Upper lobe of left lung (tissue), 6 donors: ENCODE measurements around the gene RIC8B. TPM values are rescaled to one million over a fixed set of nuclear protein-coding genes. Genes with fewer than 3 reads are reported as not detected.

Source experiments
- ATAC-seq, 2 donors: fragments of 200-7000 bp; cut with Tn5 transposase; one replicate each; pipeline ENCODE4 v1.9.1; 2022; ENCODE audit warnings: mild to moderate bottlenecking in 2 of 2, moderate library complexity in 2 of 2; ENCODE audit not compliant: low FRiP score in 2 of 2
- DNase-seq, 2 donors: peaks; one replicate each; pipeline ENCODE4 v3.0.0-alpha.2; 2019 to 2020
- H3K27ac ChIP-seq, 4 donors: fragments of 200-600 bp; sonication (generic); one replicate each; pipeline ENCODE4 v1.5.1; 2016 to 2019
- H3K27me3 ChIP-seq, 4 donors: fragments of 200-600 bp; sonication (generic); one replicate each; pipeline ENCODE4 v1.5.1; 2017 to 2019
- H3K36me3 ChIP-seq, 4 donors: fragments of 200-600 bp; sonication (generic); one replicate each; pipeline ENCODE4 v1.5.1; 2016 to 2019
- H3K4me1 ChIP-seq, 4 donors: fragments of 200-600 bp; sonication (generic); one replicate each; pipeline ENCODE4 v1.5.1; 2018 to 2019
- H3K4me3 ChIP-seq, 4 donors: fragments of 200-600 bp; sonication (generic); one replicate each; pipeline ENCODE4 v1.5.1; 2017 to 2019; ENCODE audit warnings: mild to moderate bottlenecking in 2 of 4, moderate library complexity in 1 of 4
- H3K9me3 ChIP-seq, 4 donors: fragments of 200-600 bp; sonication (generic); one replicate each; pipeline ENCODE4 v1.5.1; 2018 to 2019
- EP300 ChIP-seq, 4 donors: sonication (generic); formaldehyde crosslinking; IDR thresholded peaks; one replicate each; pipeline ENCODE4 v1.5.1; 2017; ENCODE audit warnings: antibody characterized with exemption in 4 of 4, control low read depth in 2 of 4
- POLR2A ChIP-seq, 4 donors: fragments of 450-650 bp; IDR thresholded peaks; one replicate each; pipeline ENCODE4 v1.5.1; 2016 to 2017; ENCODE audit warnings: antibody characterized with exemption in 4 of 4, mild to moderate bottlenecking in 2 of 4
- POLR2AphosphoS5 ChIP-seq, 2 donors: sonication (generic); formaldehyde crosslinking; IDR thresholded peaks; one replicate each; pipeline ENCODE4 v1.5.1; 2017; ENCODE audit warnings: antibody characterized with exemption in 2 of 2
- whole genome bisulfite sequencing, 2 donors: methylation state at CpG; one replicate each; pipeline ENCODE4 v1.1.5; 2017 to 2018; 5-methylcytosine and 5-hydroxymethylcytosine counted together
- total RNA-seq, 6 donors: library from RNA; depleted of rRNA in 4 of 6; stranded (reverse); fragments of >200 nt in 4 of 6; gene quantifications; one replicate each; pipeline versions ENCODE4 v1.1.0 to v1.2.1, GENCODE V29; 2016 to 2021
- TF ChIP-seq, protein P1 (sequence below), 6 experiments: fragments of 450-650 bp in 4 of 6; fragments of 200-600 bp in 2 of 6; sonication (generic) in 2 of 6; IDR thresholded peaks; one replicate each; pipeline ENCODE4 v1.5.1; 2016 to 2019; ENCODE audit warnings: antibody characterized with exemption in 6 of 6
- donor health status: DM: no; HTN: no; CAD: no; lungs with moderate emphysema.
- donor health status: DM: no; HTN: yes; CAD: no; lungs with severe emphysema.

Gene RIC8B
- total RNA-seq, 6 donors from 2014 or later: 7.8 to 27.2 (median 10.8) TPM

DNA sequence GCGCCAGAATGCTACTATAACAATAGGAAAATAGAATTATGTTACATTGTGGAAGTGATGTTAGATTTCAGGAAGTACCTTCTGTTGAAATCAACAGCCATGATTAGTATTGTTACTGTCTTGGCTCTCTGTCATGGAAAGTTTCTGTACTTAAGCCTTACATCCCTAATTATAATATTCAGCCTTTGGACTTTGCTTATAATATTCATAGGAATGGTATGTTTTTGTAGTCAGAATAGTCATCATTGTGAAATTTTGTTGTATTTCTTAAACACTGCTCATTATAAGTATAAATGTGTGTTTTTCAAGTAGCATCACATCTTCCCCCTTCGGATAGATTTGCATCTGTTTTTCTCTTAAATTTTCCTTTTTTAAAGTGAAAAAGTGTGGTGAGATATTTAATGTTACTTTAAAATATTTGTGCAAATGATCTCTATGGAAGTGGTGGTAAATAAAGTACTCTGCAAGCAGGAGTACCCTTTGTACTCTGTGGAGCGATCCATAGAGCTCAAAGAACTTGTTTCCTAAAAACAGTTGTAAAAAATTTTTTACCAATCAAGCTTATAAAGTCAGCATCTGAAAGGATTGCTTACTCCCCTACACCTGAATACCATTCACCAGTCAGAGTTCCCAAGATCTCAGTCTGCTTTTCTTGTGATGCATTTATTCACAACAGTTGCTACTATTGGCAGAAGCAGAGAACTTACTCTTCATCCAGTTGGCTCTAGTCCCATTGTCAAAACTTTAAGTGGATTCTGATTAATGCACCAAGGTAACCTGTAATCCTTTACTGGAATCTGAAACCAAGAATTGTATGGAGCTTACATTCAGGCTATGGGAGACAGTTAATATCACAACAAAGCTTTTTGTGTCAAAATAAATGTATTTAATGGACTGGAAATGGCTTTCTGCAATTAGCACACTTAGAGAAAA is 87.8 kb downstream of the RIC8B start:
- WGBS, 2 donors: 92 to 93% methylated on average over 3 of the region's 3 CpGs
- H3K4me1 ChIP-seq: no peaks in the 10 kb centered on the region
- no peak for ATAC-seq

DNA sequence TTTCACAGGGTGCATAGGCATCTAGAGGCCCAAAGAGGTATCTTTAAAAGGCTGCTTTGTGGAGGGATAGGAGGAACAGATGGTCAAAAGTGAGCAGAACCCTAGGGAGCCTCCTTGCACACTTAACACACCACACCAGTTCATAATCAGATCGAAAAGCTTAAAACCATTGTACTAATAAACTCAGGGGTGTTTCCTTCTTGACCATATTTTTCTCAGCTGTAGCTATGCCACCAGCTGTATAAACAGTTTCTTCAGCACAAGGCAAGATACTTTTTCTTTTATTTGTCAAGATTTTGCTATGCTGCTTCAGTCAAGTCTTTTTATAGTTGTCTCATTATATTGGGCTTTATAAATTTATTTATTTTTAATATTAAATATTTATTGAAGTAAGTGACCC is 88.7 kb downstream of the RIC8B start:
- Histone ChIP-seq H3K27me3 (no peaks in the 10 kb centered on the region), H3K27ac (no peak overlapping the region), H3K4me3 (no peak overlapping the region), H3K36me3 (peaks cover 0 to 25% (median 0%) of the 10 kb centered on the region in 4 donors), H3K9me3 (no peaks in the 10 kb centered on the region), H3K4me1 (no peaks in the 10 kb centered on the region)
- 88 to 96% methylated on average over 1 of the region's 1 CpG for WGBS, 2 donors
- TF ChIP-seq EP300 (IDR thresholded peaks at IDR 0.05) (no peak), POLR2AphosphoS5 (IDR thresholded peaks at IDR 0.05) (no peak), POLR2A (IDR thresholded peaks at IDR 0.05) (no peak)
- TF ChIP-seq, protein P1, sequence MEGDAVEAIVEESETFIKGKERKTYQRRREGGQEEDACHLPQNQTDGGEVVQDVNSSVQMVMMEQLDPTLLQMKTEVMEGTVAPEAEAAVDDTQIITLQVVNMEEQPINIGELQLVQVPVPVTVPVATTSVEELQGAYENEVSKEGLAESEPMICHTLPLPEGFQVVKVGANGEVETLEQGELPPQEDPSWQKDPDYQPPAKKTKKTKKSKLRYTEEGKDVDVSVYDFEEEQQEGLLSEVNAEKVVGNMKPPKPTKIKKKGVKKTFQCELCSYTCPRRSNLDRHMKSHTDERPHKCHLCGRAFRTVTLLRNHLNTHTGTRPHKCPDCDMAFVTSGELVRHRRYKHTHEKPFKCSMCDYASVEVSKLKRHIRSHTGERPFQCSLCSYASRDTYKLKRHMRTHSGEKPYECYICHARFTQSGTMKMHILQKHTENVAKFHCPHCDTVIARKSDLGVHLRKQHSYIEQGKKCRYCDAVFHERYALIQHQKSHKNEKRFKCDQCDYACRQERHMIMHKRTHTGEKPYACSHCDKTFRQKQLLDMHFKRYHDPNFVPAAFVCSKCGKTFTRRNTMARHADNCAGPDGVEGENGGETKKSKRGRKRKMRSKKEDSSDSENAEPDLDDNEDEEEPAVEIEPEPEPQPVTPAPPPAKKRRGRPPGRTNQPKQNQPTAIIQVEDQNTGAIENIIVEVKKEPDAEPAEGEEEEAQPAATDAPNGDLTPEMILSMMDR (IDR thresholded peaks at IDR 0.05): no peak
- no peak for DNase-seq
- no peak for ATAC-seq

More for the DNA sequence above, 87.8 kb downstream of the RIC8B start:
- no peak for DNase-seq
- Histone ChIP-seq H3K9me3 (no peaks in the 10 kb centered on the region), H3K27ac (no peak overlapping the region), H3K27me3 (no peaks in the 10 kb centered on the region), H3K36me3 (peaks cover 0 to 25% (median 0%) of the 10 kb centered on the region in 4 donors), H3K4me3 (no peak overlapping the region)
- no peak for TF ChIP-seq EP300 (IDR thresholded peaks at IDR 0.05)
- TF ChIP-seq POLR2A (IDR thresholded peaks at IDR 0.05): no peak

DNA sequence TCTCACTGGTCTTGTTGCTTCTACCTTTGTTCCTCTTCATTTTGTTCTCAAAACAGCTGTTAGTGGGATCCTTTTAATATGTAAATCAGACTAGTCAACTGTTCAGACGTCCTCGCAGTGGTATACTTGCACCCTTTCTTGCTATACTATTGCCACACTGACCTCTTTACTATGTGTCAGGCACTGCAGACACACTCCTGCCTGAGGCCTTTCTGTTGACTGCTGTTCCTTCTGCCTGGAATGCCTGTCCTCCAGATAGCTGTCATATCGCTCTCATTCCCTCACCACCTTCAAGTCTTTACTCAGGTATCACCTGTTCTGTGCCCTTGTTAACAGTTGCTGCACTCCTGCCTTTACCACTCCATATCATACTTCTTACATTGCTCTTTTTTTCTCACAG is 91.2 kb downstream of the RIC8B start:
- WGBS, 2 donors: 88 to 89% methylated on average over 3 of the region's 3 CpGs
- TF ChIP-seq, protein P1 (IDR thresholded peaks at IDR 0.05): no peak
- no peak for TF ChIP-seq POLR2A (IDR thresholded peaks at IDR 0.05)
- no peak for TF ChIP-seq POLR2AphosphoS5 (IDR thresholded peaks at IDR 0.05)
- TF ChIP-seq EP300 (IDR thresholded peaks at IDR 0.05): no peak

GRCh38 chr12:106866426-106867080 is 92.1 kb downstream of the RIC8B start:
- Histone ChIP-seq H3K27ac (no peak overlapping the region), H3K9me3 (no peaks in the 10 kb centered on the region), H3K4me1 (peaks cover 0 to 8% (median 0%) of the 10 kb centered on the region in 4 donors), H3K4me3 (no peak overlapping the region), H3K36me3 (peaks cover 0 to under 1% (median 0%) of the 10 kb centered on the region in 4 donors), H3K27me3 (no peaks in the 10 kb centered on the region)
- ATAC-seq (no peak), DNase-seq (no peak)
- TF ChIP-seq POLR2AphosphoS5 (IDR thresholded peaks at IDR 0.05) (no peak), POLR2A (IDR thresholded peaks at IDR 0.05) (no peak), EP300 (IDR thresholded peaks at IDR 0.05) (no peak)
- TF ChIP-seq, protein P1 (IDR thresholded peaks at IDR 0.05): no peak
- 87 to 92% methylated on average over 5 of the region's 5 CpGs for WGBS, 2 donors

More for the DNA sequence above, 91.2 kb downstream of the RIC8B start:
- H3K36me3 ChIP-seq: peaks cover 0 to 9% (median 0%) of the 10 kb centered on the region in 4 donors
- ATAC-seq (no peak), DNase-seq (no peak)
- no peaks in the 10 kb centered on the region for H3K27me3 ChIP-seq
- no peak overlapping the region for H3K4me3 ChIP-seq
- H3K4me1 ChIP-seq: peaks cover 0 to 8% (median 0%) of the 10 kb centered on the region in 4 donors
- no peaks in the 10 kb centered on the region for H3K9me3 ChIP-seq
- no peak overlapping the region for H3K27ac ChIP-seq

DNA sequence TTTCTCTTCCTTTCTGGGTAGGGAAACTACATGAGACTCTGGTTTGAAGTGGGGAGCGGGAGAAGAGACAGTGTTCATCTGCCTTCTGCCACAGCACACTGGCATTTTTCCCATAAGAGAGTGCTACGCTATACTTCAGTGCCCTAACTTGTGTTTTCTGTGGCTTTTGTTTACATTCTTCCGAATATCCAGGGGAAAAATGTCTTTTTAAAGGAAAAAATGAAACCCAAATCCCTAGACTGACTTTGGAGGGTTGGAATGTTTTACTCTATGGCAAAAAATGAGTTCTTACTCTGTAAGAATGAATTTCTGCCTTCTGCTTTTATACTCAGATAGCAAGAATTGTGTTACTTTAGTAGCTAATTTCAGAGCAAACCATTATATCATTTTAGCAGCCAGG is 93.2 kb downstream of the RIC8B start:
- no peak for TF ChIP-seq POLR2A (IDR thresholded peaks at IDR 0.05)
- TF ChIP-seq EP300 (IDR thresholded peaks at IDR 0.05): no peak
- TF ChIP-seq POLR2AphosphoS5 (IDR thresholded peaks at IDR 0.05): no peak
- TF ChIP-seq, protein P1 (IDR thresholded peaks at IDR 0.05): no peak
- Histone ChIP-seq H3K36me3 (no peaks in the 10 kb centered on the region), H3K4me3 (no peak overlapping the region), H3K4me1 (peaks cover 0 to 8% (median 0%) of the 10 kb centered on the region in 4 donors), H3K27ac (no peak overlapping the region), H3K27me3 (no peaks in the 10 kb centered on the region), H3K9me3 (no peaks in the 10 kb centered on the region)
- no peak for DNase-seq
- WGBS, 2 donors: 82 to 91% methylated on average over 3 of the region's 3 CpGs
- no peak for ATAC-seq
